Caco-2 (cell line): ENCODE measurements around the gene BAZ2B. TPM values are rescaled to one million over a fixed set of nuclear protein-coding genes. Genes with fewer than 3 reads are reported as not detected.

Experiments
- BruUV-seq: library from RNA; stranded (reverse); fragments of 400-500 nt; replicated peaks from 2 replicates; lab custom pipeline; 2021; lab: Mats Ljungman, UMichigan
- CTCF ChIA-PET: fragments of 300-600 bp; sonication (Branson Sonifier 250); formaldehyde crosslinking; loops from one replicate; lab custom pipeline; 2022; ENCODE audit warnings: antibody characterized with exemption; lab: Charles Lee
- POLR2A ChIA-PET: fragments of 300-600 bp; sonication (Branson Sonifier 250); formaldehyde crosslinking; loops from one replicate; lab custom pipeline; 2022; ENCODE audit warnings: antibody characterized with exemption; lab: Charles Lee
- DNase-seq, 2 experiments: peaks; one replicate each; pipeline versions ENCODE4 v3.0.0 to v3.0.0-alpha.2; 2020 to 2022
- H3K27me3 ChIP-seq: replicated peaks from 2 replicates; pipeline ENCODE4 v1.6.0; 2011; ENCODE audit warnings: low read length; ENCODE audit not compliant: control insufficient read depth, insufficient read depth
- H3K36me3 ChIP-seq: 2 replicates; pipeline ENCODE4 v1.5.1; 2011; ENCODE audit warnings: low read length; ENCODE audit not compliant: control insufficient read depth, insufficient read depth
- H3K4me1 ChIP-seq: fragments of 250-450 bp; sonication (Bioruptor Pico); 2 replicates; pipeline ENCODE4 v1.5.1; 2020; ENCODE audit warnings: mild to moderate bottlenecking
- H3K4me3 ChIP-seq: 2 replicates; pipeline ENCODE4 v1.5.1; 2011; ENCODE audit warnings: low read depth, mild to moderate bottlenecking, control low read depth, low read length
- H3K9me3 ChIP-seq: fragments of 250-450 bp; sonication (Bioruptor Pico); 2 replicates; pipeline ENCODE4 v1.5.1; 2020; ENCODE audit warnings: mild to moderate bottlenecking, moderate library complexity
- H3K27ac Mint-ChIP-seq: one replicate; pipeline ENCODE4 v1.8.0; 2022; ENCODE audit warnings: mixed read lengths; ENCODE audit not compliant: unreplicated experiment
- H3K27me3 Mint-ChIP-seq: one replicate; pipeline ENCODE4 v1.8.0; 2022; ENCODE audit warnings: mixed read lengths; ENCODE audit not compliant: insufficient read depth, unreplicated experiment
- H3K36me3 Mint-ChIP-seq: one replicate; pipeline ENCODE4 v1.8.0; 2022; ENCODE audit warnings: mild to moderate bottlenecking, mixed read lengths; ENCODE audit not compliant: insufficient read depth, unreplicated experiment
- H3K4me1 Mint-ChIP-seq: one replicate; pipeline ENCODE4 v1.8.0; 2022; ENCODE audit warnings: low read depth, mixed read lengths; ENCODE audit not compliant: unreplicated experiment
- H3K4me3 Mint-ChIP-seq: one replicate; pipeline ENCODE4 v1.8.0; 2022; ENCODE audit warnings: mild to moderate bottlenecking, moderate library complexity, mixed read lengths; ENCODE audit not compliant: unreplicated experiment
- H3K9me3 Mint-ChIP-seq: one replicate; pipeline ENCODE4 v1.8.0; 2022; ENCODE audit warnings: mixed read lengths; ENCODE audit not compliant: unreplicated experiment
- intact Hi-C: fragments of 100-400 bp; cut with micrococcal nuclease; formaldehyde crosslinking; loops from one replicate; pipeline ENCODE4 v1.10.0; 2022; ENCODE audit not compliant: unreplicated experiment
- total RNA-seq: library from RNA; stranded (reverse); gene quantifications from 2 replicates; pipeline ENCODE4 v1.2.3, GENCODE V29; 2022
- TF ChIP-seq, protein P1 (sequence below), 2 experiments: fragments of 200-600 bp in 1 of 2; IDR thresholded peaks; 1 replicate in 1 of 2; 2 replicates in 1 of 2; pipeline versions ENCODE4 v1.5.1 to v1.8.0; 2011 to 2022; ENCODE audit warnings: antibody characterized with exemption in 1 of 2, control low read depth in 1 of 2, inconsistent platforms in 1 of 2, low read depth in 1 of 2, low read length in 1 of 2, mild to moderate bottlenecking in 1 of 2, moderate library complexity in 1 of 2; ENCODE audit not compliant: insufficient read depth in 1 of 2, severe bottlenecking in 1 of 2, unreplicated experiment in 1 of 2

Gene BAZ2B
- total RNA-seq, 1 experiment from 2014 or later: 32.9 TPM

DNA sequence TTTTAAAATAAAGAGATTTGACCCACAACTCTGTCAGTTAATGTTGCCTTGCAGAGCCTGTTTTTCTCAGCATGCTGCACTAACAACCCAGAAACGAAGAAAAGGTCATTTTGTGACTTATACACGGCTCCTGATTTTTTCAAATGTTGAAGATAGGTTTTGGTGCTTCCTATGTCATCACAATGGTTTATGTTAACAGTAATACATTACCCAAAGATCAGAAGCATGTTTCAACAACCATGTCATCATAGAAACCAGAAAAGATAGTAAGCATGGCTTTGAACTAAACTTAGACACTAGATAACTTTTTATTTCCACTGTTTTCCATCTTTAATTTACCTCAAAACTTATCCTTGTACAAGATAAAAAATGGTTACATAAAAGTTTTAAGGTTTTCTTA lies 10.1 kb downstream of the BAZ2B start:
- peaks cover 44% of the 10 kb centered on the region for H3K4me1 ChIP-seq
- no peak overlapping the region for H3K4me3 ChIP-seq
- Mint-ChIP-seq H3K36me3 (peaks cover 1% of the 10 kb centered on the region), H3K4me3 (peak overlapping the region; percentile 34), H3K9me3 (no peaks in the 10 kb centered on the region), H3K27ac (peak overlapping the region; percentile 52), H3K4me1 (peaks cover 33% of the 10 kb centered on the region), H3K27me3 (no peaks in the 10 kb centered on the region)
- CTCF ChIA-PET: no interaction called here
- H3K9me3 ChIP-seq: no peaks in the 10 kb centered on the region
- TF ChIP-seq, protein P1, sequence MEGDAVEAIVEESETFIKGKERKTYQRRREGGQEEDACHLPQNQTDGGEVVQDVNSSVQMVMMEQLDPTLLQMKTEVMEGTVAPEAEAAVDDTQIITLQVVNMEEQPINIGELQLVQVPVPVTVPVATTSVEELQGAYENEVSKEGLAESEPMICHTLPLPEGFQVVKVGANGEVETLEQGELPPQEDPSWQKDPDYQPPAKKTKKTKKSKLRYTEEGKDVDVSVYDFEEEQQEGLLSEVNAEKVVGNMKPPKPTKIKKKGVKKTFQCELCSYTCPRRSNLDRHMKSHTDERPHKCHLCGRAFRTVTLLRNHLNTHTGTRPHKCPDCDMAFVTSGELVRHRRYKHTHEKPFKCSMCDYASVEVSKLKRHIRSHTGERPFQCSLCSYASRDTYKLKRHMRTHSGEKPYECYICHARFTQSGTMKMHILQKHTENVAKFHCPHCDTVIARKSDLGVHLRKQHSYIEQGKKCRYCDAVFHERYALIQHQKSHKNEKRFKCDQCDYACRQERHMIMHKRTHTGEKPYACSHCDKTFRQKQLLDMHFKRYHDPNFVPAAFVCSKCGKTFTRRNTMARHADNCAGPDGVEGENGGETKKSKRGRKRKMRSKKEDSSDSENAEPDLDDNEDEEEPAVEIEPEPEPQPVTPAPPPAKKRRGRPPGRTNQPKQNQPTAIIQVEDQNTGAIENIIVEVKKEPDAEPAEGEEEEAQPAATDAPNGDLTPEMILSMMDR (IDR thresholded peaks at IDR 0.05; ENCODE audit: insufficient read depth in 1 of 2, low read depth in 1 of 2, low read length in 1 of 2, severe bottlenecking in 1 of 2, unreplicated experiment in 1 of 2): no peak
- POLR2A ChIA-PET: no interaction called here
- H3K36me3 ChIP-seq: no peaks in the 10 kb centered on the region; the same call in 1 of the 2 replicates
- BruUV-seq: no TSS peak
- DNase-seq: no peak
- no peaks in the 10 kb centered on the region for H3K27me3 ChIP-seq
- intact Hi-C loops: no loop called here

DNA sequence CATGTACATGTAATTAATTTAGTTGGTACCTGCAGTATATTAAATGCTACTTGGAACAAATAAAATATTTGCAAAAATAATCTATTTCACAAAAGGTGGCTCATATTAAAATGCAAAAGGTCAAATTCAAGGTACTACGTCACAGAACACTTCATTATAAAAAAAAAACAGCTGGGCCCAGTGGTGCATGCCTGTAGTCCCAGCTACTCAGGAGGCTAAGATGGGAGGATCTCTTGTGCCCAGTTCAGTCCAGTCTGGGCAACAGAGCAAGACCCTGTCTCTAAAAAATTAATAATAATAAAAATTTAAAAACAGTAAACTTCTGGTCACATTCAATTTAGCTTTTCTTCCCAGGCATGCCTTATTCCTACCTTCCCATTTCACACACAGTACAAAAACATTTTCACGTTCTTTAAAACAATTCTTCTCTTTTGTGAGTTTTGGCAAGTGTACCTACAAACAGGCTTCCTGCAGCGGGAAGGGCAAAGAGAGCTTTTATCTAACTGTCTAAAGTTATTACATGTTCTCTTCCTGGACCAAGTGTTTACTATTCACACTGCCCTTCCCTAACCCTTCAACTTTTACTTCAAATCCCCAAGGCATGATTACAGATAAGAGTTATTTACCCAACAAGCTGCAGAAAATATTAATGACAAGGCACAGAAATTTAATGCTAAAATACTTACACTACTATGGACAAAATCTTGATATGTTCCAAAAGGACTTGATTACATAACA lies 10.7 kb downstream of the BAZ2B start:
- intact Hi-C loops: no loop called here
- Histone ChIP-seq H3K27me3 (no peaks in the 10 kb centered on the region), H3K9me3 (no peaks in the 10 kb centered on the region), H3K36me3 (no peaks in the 10 kb centered on the region; the same call in 1 of the 2 replicates), H3K4me1 (peaks cover 46% of the 10 kb centered on the region), H3K4me3 (no peak overlapping the region)
- ChIA-PET CTCF (no interaction called here), POLR2A (interaction anchor here (0.7 kb wide), 1 partner anchor 10 kb away, joined by 4 read pairs; no protein-coding TSS in a partner anchor)
- Mint-ChIP-seq H3K27me3 (no peaks in the 10 kb centered on the region), H3K4me1 (peaks cover 39% of the 10 kb centered on the region), H3K36me3 (peaks cover 8% of the 10 kb centered on the region), H3K9me3 (no peaks in the 10 kb centered on the region), H3K4me3 (peak overlapping the region; percentile 34), H3K27ac (peak overlapping the region; percentile 52)
- TF ChIP-seq, protein P1 (IDR thresholded peaks at IDR 0.05; ENCODE audit: insufficient read depth in 1 of 2, low read depth in 1 of 2, low read length in 1 of 2, severe bottlenecking in 1 of 2, unreplicated experiment in 1 of 2): no peak
- no peak for DNase-seq
- no TSS peak for BruUV-seq

DNA sequence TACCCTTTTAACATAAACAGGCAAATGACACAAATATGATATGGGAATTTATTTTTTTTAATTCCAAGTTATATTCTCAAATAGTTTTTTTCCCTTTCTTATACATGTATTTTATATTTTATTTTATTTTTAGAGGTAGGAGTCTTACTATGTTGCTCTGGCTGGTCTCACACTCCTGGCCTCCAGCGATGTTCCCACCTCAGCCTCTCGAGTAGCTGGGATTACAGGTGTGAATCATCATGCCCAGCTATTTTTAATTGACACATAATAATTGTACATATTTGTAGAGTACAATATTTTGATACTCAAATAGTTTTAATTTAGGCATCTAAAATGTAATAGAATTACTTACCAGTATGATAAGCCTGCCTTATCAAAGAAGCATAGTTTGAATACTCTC lies 12.2 kb downstream of the BAZ2B start:
- DNase-seq: no peak
- Mint-ChIP-seq H3K36me3 (peaks cover 9% of the 10 kb centered on the region), H3K27me3 (no peaks in the 10 kb centered on the region), H3K4me3 (no peak overlapping the region), H3K9me3 (no peaks in the 10 kb centered on the region), H3K27ac (no peak overlapping the region), H3K4me1 (peaks cover 40% of the 10 kb centered on the region)
- TF ChIP-seq, protein P1 (IDR thresholded peaks at IDR 0.05; ENCODE audit: insufficient read depth in 1 of 2, low read depth in 1 of 2, low read length in 1 of 2, severe bottlenecking in 1 of 2, unreplicated experiment in 1 of 2): no peak
- intact Hi-C loops: no loop called here
- H3K27me3 ChIP-seq: no peaks in the 10 kb centered on the region
- CTCF ChIA-PET: no interaction called here
- POLR2A ChIA-PET: interaction anchor here (0.7 kb wide), 1 partner anchor 11 kb away, joined by 3 read pairs; no protein-coding TSS in a partner anchor
- no peaks in the 10 kb centered on the region for H3K9me3 ChIP-seq
- no TSS peak for BruUV-seq
- peaks cover 45% of the 10 kb centered on the region for H3K4me1 ChIP-seq
- H3K4me3 ChIP-seq: no peak overlapping the region
- no peaks in the 10 kb centered on the region; the same call in 1 of the 2 replicates for H3K36me3 ChIP-seq
